ENCODE data around the gene RGS9BP. TPM values are rescaled to one million over a fixed set of nuclear protein-coding genes. Genes with fewer than 3 reads are reported as not detected.

Gene RGS9BP
- total RNA-seq, 1 experiment from 2014 or later, result 0.75 TPM

DNA sequence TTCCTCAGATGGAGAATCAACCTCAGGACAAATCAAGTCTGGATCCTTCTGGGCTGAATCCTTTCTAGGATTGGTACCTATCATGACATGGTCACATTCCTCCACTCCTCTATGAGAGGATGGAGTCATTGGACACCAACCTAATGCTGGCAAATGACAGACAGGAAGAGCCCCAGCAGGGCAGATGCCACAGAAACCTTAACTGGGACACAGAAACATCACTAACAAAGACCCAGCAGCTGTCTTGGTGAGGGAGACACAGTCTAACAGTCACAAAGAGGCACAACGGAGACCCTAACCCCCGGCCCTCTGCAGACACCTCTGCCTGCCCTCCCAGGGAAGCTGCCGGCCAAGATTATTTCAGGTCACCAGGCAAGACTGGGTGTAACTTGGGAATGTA is 2.8 kb upstream of the RGS9BP start:
- Mint-ChIP-seq H3K9me3 (ENCODE audit: unreplicated experiment) (no peaks in the 10 kb centered on the region), H3K27ac (ENCODE audit: unreplicated experiment) (no peak overlapping the region), H3K4me3 (ENCODE audit: unreplicated experiment) (peak overlapping the region; percentile 56), H3K4me1 (ENCODE audit: low read depth, unreplicated experiment) (peaks cover 39% of the 10 kb centered on the region), H3K27me3 (ENCODE audit: insufficient read depth, unreplicated experiment) (no peaks in the 10 kb centered on the region), H3K36me3 (ENCODE audit: insufficient read depth, unreplicated experiment) (peaks cover 37% of the 10 kb centered on the region)
- H3K36me3 ChIP-seq (ENCODE audit: control insufficient read depth, insufficient read depth, low read length), result 0 out of 2 replicates have a peak, but pooled peaks cover 2% of the 10 kb centered on the region
- POLR2A ChIA-PET, result no interaction called here
- no peak for DNase-seq
- no TSS peak for BruUV-seq (replicated peaks)
- no peaks in the 10 kb centered on the region for H3K9me3 ChIP-seq
- TF ChIP-seq, protein P1, sequence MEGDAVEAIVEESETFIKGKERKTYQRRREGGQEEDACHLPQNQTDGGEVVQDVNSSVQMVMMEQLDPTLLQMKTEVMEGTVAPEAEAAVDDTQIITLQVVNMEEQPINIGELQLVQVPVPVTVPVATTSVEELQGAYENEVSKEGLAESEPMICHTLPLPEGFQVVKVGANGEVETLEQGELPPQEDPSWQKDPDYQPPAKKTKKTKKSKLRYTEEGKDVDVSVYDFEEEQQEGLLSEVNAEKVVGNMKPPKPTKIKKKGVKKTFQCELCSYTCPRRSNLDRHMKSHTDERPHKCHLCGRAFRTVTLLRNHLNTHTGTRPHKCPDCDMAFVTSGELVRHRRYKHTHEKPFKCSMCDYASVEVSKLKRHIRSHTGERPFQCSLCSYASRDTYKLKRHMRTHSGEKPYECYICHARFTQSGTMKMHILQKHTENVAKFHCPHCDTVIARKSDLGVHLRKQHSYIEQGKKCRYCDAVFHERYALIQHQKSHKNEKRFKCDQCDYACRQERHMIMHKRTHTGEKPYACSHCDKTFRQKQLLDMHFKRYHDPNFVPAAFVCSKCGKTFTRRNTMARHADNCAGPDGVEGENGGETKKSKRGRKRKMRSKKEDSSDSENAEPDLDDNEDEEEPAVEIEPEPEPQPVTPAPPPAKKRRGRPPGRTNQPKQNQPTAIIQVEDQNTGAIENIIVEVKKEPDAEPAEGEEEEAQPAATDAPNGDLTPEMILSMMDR (IDR thresholded peaks at IDR 0.05; ENCODE audit: insufficient read depth in 1 of 2, low read depth in 1 of 2, low read length in 1 of 2, severe bottlenecking in 1 of 2, unreplicated experiment in 1 of 2), result no peak
- intact Hi-C loops (cut with micrococcal nuclease; ENCODE audit: unreplicated experiment), result loop anchor here (10.0 kb wide), 2 partner anchors 78 to 268 kb away; partner anchors contain the start of gene DPY19L3
- H3K4me1 ChIP-seq, result peaks cover 22% of the 10 kb centered on the region
- no peaks in the 10 kb centered on the region for H3K27me3 ChIP-seq (replicated peaks; ENCODE audit: control insufficient read depth, insufficient read depth, low read length)
- CTCF ChIA-PET, result no interaction called here
- no peak overlapping the region for H3K4me3 ChIP-seq (ENCODE audit: low read depth, low read length)

DNA sequence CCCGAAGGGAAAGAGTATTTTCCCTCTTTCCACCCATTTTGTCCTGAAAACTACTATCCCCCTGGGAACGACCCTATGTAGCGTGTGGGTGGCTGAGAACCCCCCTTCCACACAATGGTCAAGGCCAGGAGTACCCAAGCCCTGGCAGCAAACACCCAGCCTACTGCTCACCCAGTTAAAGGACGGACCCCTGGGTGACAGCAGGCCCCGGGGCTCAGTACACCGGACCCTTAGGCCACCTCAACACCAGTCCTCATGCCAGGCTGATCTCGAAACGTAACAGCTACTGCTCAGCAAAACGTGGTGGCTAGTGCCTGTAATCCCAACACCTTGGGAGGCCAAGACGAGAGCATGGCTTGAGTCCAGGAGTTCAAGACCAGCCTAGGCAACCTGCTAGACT is 2.1 kb upstream of the RGS9BP start:
- Histone ChIP-seq H3K36me3 (ENCODE audit: control insufficient read depth, insufficient read depth, low read length) (0 out of 2 replicates have a peak, but pooled peaks cover 2% of the 10 kb centered on the region), H3K4me1 (peaks cover 22% of the 10 kb centered on the region), H3K4me3 (ENCODE audit: low read depth, low read length) (peak overlapping the region; percentile 90; the same call in 1 of the 2 replicates), H3K9me3 (no peaks in the 10 kb centered on the region), H3K27me3 (replicated peaks; ENCODE audit: control insufficient read depth, insufficient read depth, low read length) (no peaks in the 10 kb centered on the region)
- Mint-ChIP-seq H3K27me3 (ENCODE audit: insufficient read depth, unreplicated experiment) (no peaks in the 10 kb centered on the region), H3K4me3 (ENCODE audit: unreplicated experiment) (peak overlapping the region; percentile 90), H3K27ac (ENCODE audit: unreplicated experiment) (peak overlapping the region; percentile 75), H3K4me1 (ENCODE audit: low read depth, unreplicated experiment) (peaks cover 42% of the 10 kb centered on the region), H3K36me3 (ENCODE audit: insufficient read depth, unreplicated experiment) (peaks cover 31% of the 10 kb centered on the region), H3K9me3 (ENCODE audit: unreplicated experiment) (no peaks in the 10 kb centered on the region)
- intact Hi-C loops (cut with micrococcal nuclease; ENCODE audit: unreplicated experiment), result loop anchor here (10.0 kb wide), 2 partner anchors 79 to 269 kb away; partner anchors contain the start of gene DPY19L3
- no TSS peak for BruUV-seq (replicated peaks)
- ChIA-PET CTCF (no interaction called here), POLR2A (no interaction called here)
- TF ChIP-seq, protein P1 (IDR thresholded peaks at IDR 0.05; ENCODE audit: insufficient read depth in 1 of 2, low read depth in 1 of 2, low read length in 1 of 2, severe bottlenecking in 1 of 2, unreplicated experiment in 1 of 2), result no peak
- DNase-seq, result no peak

DNA sequence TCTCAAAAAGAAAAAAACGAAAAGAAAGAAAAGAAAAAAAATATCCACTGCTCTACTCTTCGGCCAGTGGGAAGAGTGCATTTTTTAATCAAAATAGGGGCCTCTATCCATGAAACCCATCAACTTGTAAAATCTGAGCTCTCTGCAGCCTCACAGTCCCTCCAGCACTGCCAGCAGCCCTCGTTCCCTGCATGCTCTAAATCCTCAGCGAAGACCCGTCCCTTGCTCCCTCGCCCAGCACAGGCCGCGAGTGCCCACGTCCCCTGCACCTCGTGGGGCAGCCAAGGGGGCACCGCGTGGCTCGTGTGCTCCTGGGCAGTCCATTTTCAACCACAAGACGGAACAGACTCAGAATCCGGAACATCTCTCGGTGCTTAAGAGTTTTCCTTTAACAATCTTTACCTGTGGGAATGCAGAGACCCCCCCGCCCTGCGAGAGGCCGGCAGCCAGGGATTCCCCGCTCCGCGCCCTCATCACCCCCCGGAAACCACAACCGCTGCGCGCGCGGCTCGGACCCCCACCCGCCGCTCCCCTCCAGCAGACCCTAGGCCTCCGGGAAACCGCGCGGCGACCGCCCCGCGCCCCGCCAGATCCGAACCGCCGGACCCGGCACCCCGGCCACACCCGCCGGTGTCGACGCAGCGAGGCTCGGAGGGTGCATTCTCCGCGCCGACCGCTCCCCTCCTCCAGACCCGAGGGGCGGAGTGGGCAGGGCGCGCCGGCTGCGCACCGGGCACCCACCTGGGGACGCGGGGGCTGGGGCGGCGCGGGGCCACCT is 1.3 kb upstream of the RGS9BP start:
- intact Hi-C loops (cut with micrococcal nuclease; ENCODE audit: unreplicated experiment), result loop anchor here (10.0 kb wide), 2 partner anchors 80 to 270 kb away; partner anchors contain the start of gene DPY19L3
- Histone ChIP-seq H3K27me3 (replicated peaks; ENCODE audit: control insufficient read depth, insufficient read depth, low read length) (no peaks in the 10 kb centered on the region), H3K9me3 (no peaks in the 10 kb centered on the region), H3K4me3 (ENCODE audit: low read depth, low read length) (peak overlapping the region; percentile 90), H3K36me3 (ENCODE audit: control insufficient read depth, insufficient read depth, low read length) (0 out of 2 replicates have a peak, but pooled peaks cover 2% of the 10 kb centered on the region), H3K4me1 (peaks cover 20% of the 10 kb centered on the region)
- TF ChIP-seq, protein P1 (IDR thresholded peaks at IDR 0.05; ENCODE audit: insufficient read depth in 1 of 2, low read depth in 1 of 2, low read length in 1 of 2, severe bottlenecking in 1 of 2, unreplicated experiment in 1 of 2), result no peak
- no peak for DNase-seq
- TSS peak; percentile 45 for BruUV-seq (replicated peaks)
- ChIA-PET POLR2A (interaction anchor here (0.6 to 1.5 kb wide), 2 partner anchors 17 to 1460 kb away, joined by 3 to 5 read pairs; partner anchors contain the start of gene NUDT19), CTCF (no interaction called here)
- Mint-ChIP-seq H3K9me3 (ENCODE audit: unreplicated experiment) (no peaks in the 10 kb centered on the region), H3K36me3 (ENCODE audit: insufficient read depth, unreplicated experiment) (peaks cover 26% of the 10 kb centered on the region), H3K4me1 (ENCODE audit: low read depth, unreplicated experiment) (peaks cover 40% of the 10 kb centered on the region), H3K4me3 (ENCODE audit: unreplicated experiment) (peak overlapping the region; percentile 90), H3K27me3 (ENCODE audit: insufficient read depth, unreplicated experiment) (no peaks in the 10 kb centered on the region), H3K27ac (ENCODE audit: unreplicated experiment) (peak overlapping the region; percentile 75)

All from Caco-2 (cell line).